GM23248 (cell line): ENCODE measurements around the gene CFB. TPM values are rescaled to one million over a fixed set of nuclear protein-coding genes. Genes with fewer than 3 reads are reported as not detected.
"Not testable (repeated sequence)": the region's sequence is repeated elsewhere in the genome, so short reads cannot be mapped to it uniquely, and the experiment has no call there.

Experiments used
- DNase-seq: peaks from one replicate; pipeline ENCODE4 v3.0.0-alpha.2; 2015
- H2AFZ ChIP-seq: fragments of 200-600 bp; sonication (generic); 2 replicates; pipeline ENCODE4 v1.6.1; 2016; ENCODE audit warnings: antibody characterized with exemption
- H3F3A ChIP-seq: fragments of 200-600 bp; sonication (generic); 2 replicates; pipeline ENCODE4 v1.6.1; 2016; ENCODE audit warnings: mild to moderate bottlenecking, antibody characterized with exemption, mixed run types; ENCODE audit not compliant: insufficient read depth
- H3K27ac ChIP-seq: fragments of 200-600 bp; sonication (generic); 2 replicates; pipeline ENCODE4 v1.5.1; 2016; ENCODE audit warnings: mild to moderate bottlenecking
- H3K27me3 ChIP-seq: fragments of 200-600 bp; sonication (generic); replicated peaks from 2 replicates; pipeline ENCODE4 v1.6.1; 2016; ENCODE audit warnings: mild to moderate bottlenecking; ENCODE audit not compliant: insufficient read depth
- H3K36me3 ChIP-seq: fragments of 200-600 bp; sonication (generic); 2 replicates; pipeline ENCODE4 v1.6.1; 2016; ENCODE audit warnings: low read depth, mild to moderate bottlenecking
- H3K4me1 ChIP-seq: fragments of 200-600 bp; sonication (generic); 2 replicates; pipeline ENCODE4 v1.6.1; 2016; ENCODE audit warnings: mild to moderate bottlenecking; ENCODE audit not compliant: insufficient read depth
- H3K4me2 ChIP-seq: fragments of 200-600 bp; sonication (generic); one replicate; pipeline ENCODE4 v1.6.1; 2016; ENCODE audit warnings: mild to moderate bottlenecking; ENCODE audit not compliant: unreplicated experiment
- H3K4me3 ChIP-seq: fragments of 200-600 bp; sonication (generic); 2 replicates; pipeline ENCODE4 v1.5.1; 2016; ENCODE audit warnings: mild to moderate bottlenecking
- H3K79me2 ChIP-seq: fragments of 200-600 bp; sonication (generic); 2 replicates; pipeline ENCODE4 v1.6.1; 2016; ENCODE audit warnings: mild to moderate bottlenecking; ENCODE audit not compliant: insufficient read depth
- H3K9ac ChIP-seq: fragments of 200-600 bp; sonication (generic); 2 replicates; pipeline ENCODE4 v1.6.1; 2016; ENCODE audit warnings: mild to moderate bottlenecking
- H3K9me2 ChIP-seq: fragments of 200-600 bp; sonication (generic); 2 replicates; pipeline ENCODE4 v1.6.1; 2016; ENCODE audit warnings: mixed run types, mild to moderate bottlenecking, moderate library complexity; ENCODE audit not compliant: insufficient read depth
- H3K9me3 ChIP-seq: fragments of 200-600 bp; sonication (generic); one replicate; pipeline ENCODE4 v1.6.1; 2017; ENCODE audit warnings: low read depth
- H4K20me1 ChIP-seq: fragments of 200-600 bp; sonication (generic); 2 replicates; pipeline ENCODE4 v1.6.0; 2016; ENCODE audit not compliant: insufficient read depth
- WGBS, 2 experiments: methylation state at CpG; one replicate each; pipeline ENCODE4 v1.1.6; 2015 to 2017; ENCODE audit warnings: low lambda C conversion rate in 2 of 2, low coverage in 1 of 2; ENCODE audit errors: missing lambda C conversion rate in 2 of 2; 5-methylcytosine and 5-hydroxymethylcytosine counted together
- in situ Hi-C: fragments of 300-500 bp; cut with MboI; formaldehyde crosslinking; loops from 2 replicates; pipeline ENCODE4 v1.15.0; 2020
- microRNA counts: library from miRNA; unstranded; fragments of <30 nt; microRNA quantifications from one replicate; lab custom pipeline; 2016
- microRNA-seq: library from miRNA; unstranded; fragments of <30 nt; microRNA quantifications from one replicate; pipeline ENCODE4, GENCODE V29; 2016; ENCODE audit warnings: borderline number of aligned reads
- polyA plus RNA-seq: library from polyadenylated mRNA; unstranded; fragments of >200 nt; fragmentation: Nextera tagmentation; extraction: Ambion mirVana; gene quantifications from 2 replicates; pipeline ENCODE4 v1.2.1, GENCODE V29; 2016
- small RNA-seq: library from RNA; depleted of rRNA; stranded (forward); fragments of <200 nt; gene quantifications from one replicate; pipeline ENCODE3, GENCODE V24; 2014; ENCODE audit warnings: low read depth, low replicate concordance
- total RNA-seq: library from RNA; depleted of rRNA; stranded (reverse); fragments of >200 nt; shearing (Covaris generic); gene quantifications from 2 replicates; pipeline ENCODE4 v1.2.3, GENCODE V29; 2014; rRNA removed

The CFB gene
- total and polyA plus RNA-seq, 2 experiments from 2014 or later, result 3.9 to 4.4 TPM

DNA sequence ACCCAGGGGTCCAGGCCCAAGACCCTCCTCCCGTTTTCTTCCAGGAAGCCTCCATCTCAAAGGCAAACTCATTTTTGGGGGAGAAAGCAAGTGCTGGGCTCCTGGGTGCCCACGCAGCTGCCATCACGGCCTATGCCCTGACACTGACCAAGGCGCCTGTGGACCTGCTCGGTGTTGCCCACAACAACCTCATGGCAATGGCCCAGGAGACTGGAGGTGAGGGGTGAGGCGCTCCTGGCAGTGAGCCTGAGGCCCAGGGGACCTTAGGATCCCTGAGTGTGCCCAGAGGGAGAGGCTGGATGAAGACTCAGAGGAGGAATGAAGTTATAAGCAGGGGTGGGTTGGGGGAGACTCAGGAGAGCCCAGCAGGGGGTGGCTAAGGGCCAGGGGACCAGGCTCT lies 50.5 kb downstream of the CFB start:
- in situ Hi-C loops, H3K9ac ChIP-seq: not testable (repeated sequence)

More for the DNA sequence above, 50.5 kb downstream of the CFB start:
- not testable (repeated sequence) for H3K27ac ChIP-seq, H3K27me3 ChIP-seq, H3K4me3 ChIP-seq, H3K9me3 ChIP-seq, H3F3A ChIP-seq, H3K79me2 ChIP-seq, H3K9me2 ChIP-seq, H4K20me1 ChIP-seq, H3K4me1 ChIP-seq, H2AFZ ChIP-seq, DNase-seq, H3K4me2 ChIP-seq, H3K36me3 ChIP-seq
- 71 to 77% methylated on average over 6 of the region's 6 CpGs for WGBS, 2 experiments

MicroRNAs within 50 kb of the gene (microRNA counts, 767-probe panel; counts per million panel counts)
- 447 counts per million, percentile 86 among the panel's probes with 10 or more counts for microRNA hsa-miR-1236 (lab: Ali Mortazavi, UCI)

Small RNA genes within 50 kb of the gene (microRNA-seq; reads per million reads assigned to microRNA genes)
- gene MIR1236, result not detected

Small RNA genes within 50 kb of the gene (small RNA-seq; reads per million reads assigned to genes)
- gene AL645922.1, result not detected

Other genes starting within 250 kb of the CFB start
Only the 30 nearest of the 37 such genes appear.
- gene LY6G6C, start 224.3 kb upstream of the CFB start, total RNA-seq, result not detected in 2 replicates
- not detected in 2 replicates for gene LY6G6C, start 224.3 kb upstream of the CFB start, polyA plus RNA-seq
- not detected in 2 replicates for gene MPIG6B, start 222.7 kb upstream of the CFB start, total RNA-seq
- not detected in 2 replicates for gene MPIG6B, start 222.7 kb upstream of the CFB start, polyA plus RNA-seq
- gene DDAH2, start 216.8 kb upstream of the CFB start, total RNA-seq, result 76.6 and 93.3 TPM in 2 replicates
- gene DDAH2, start 216.8 kb upstream of the CFB start, polyA plus RNA-seq, result 77.7 and 90.2 TPM in 2 replicates
- gene CLIC1, start 209.6 kb upstream of the CFB start, total RNA-seq, result 447 and 576 TPM in 2 replicates
- gene CLIC1, start 209.6 kb upstream of the CFB start, polyA plus RNA-seq, result 784 and 791 TPM in 2 replicates
- gene MSH5, start 206.1 kb upstream of the CFB start, total RNA-seq, result 4.3 and 7.1 TPM in 2 replicates
- gene MSH5, start 206.1 kb upstream of the CFB start, polyA plus RNA-seq, result 2.0 and 2.9 TPM in 2 replicates
- gene SAPCD1, start 183.4 kb upstream of the CFB start, total RNA-seq, result 2.5 TPM in 1 of 2 replicates, not detected in the other
- gene SAPCD1, start 183.4 kb upstream of the CFB start, polyA plus RNA-seq, result 0.85 and 1.3 TPM in 2 replicates
- gene VWA7, start 168.8 kb upstream of the CFB start, total RNA-seq, result 0.54 TPM in 1 of 2 replicates, not detected in the other
- gene VWA7, start 168.8 kb upstream of the CFB start, polyA plus RNA-seq, result 0.37 and 0.56 TPM in 2 replicates
- gene VARS1, start 150.3 kb upstream of the CFB start, total RNA-seq, result 47.6 and 66.4 TPM in 2 replicates
- gene VARS1, start 150.3 kb upstream of the CFB start, polyA plus RNA-seq, result 39.1 and 39.8 TPM in 2 replicates
- gene LSM2, start 139.1 kb upstream of the CFB start, total RNA-seq, result 32.5 and 40.3 TPM in 2 replicates
- 48.4 and 52.3 TPM in 2 replicates for gene LSM2, start 139.1 kb upstream of the CFB start, polyA plus RNA-seq
- gene HSPA1L, start 130.8 kb upstream of the CFB start, total RNA-seq, result 1.3 and 1.7 TPM in 2 replicates
- gene HSPA1L, start 130.8 kb upstream of the CFB start, polyA plus RNA-seq, result 0.85 and 0.91 TPM in 2 replicates
- 86.1 and 107 TPM in 2 replicates for gene HSPA1A, start 130.6 kb upstream of the CFB start, total RNA-seq
- 67.5 and 76.3 TPM in 2 replicates for gene HSPA1A, start 130.6 kb upstream of the CFB start, polyA plus RNA-seq
- gene HSPA1B, start 118.4 kb upstream of the CFB start, total RNA-seq, result 104 and 124 TPM in 2 replicates
- 58.0 and 61.3 TPM in 2 replicates for gene HSPA1B, start 118.4 kb upstream of the CFB start, polyA plus RNA-seq
- gene NEU1, start 83.3 kb upstream of the CFB start, total RNA-seq, result 38.3 and 40.2 TPM in 2 replicates
- 27.8 TPM in 2 replicates for gene NEU1, start 83.3 kb upstream of the CFB start, polyA plus RNA-seq
- gene SLC44A4, start 67.1 kb upstream of the CFB start, total RNA-seq, result not detected in 2 replicates
- not detected in 2 replicates for gene SLC44A4, start 67.1 kb upstream of the CFB start, polyA plus RNA-seq
- gene EHMT2, start 48.4 kb upstream of the CFB start, total RNA-seq, result 40.2 and 41.5 TPM in 2 replicates
- 26.5 and 27.5 TPM in 2 replicates for gene EHMT2, start 48.4 kb upstream of the CFB start, polyA plus RNA-seq
- 2.0 and 6.1 TPM in 2 replicates for gene ZBTB12, start 44.0 kb upstream of the CFB start, total RNA-seq
- not detected in 2 replicates for gene ZBTB12, start 44.0 kb upstream of the CFB start, polyA plus RNA-seq
- gene C2, start 18.4 kb upstream of the CFB start, total RNA-seq, result 1.3 and 2.1 TPM in 2 replicates
- 1.4 and 2.3 TPM in 2 replicates for gene C2, start 18.4 kb upstream of the CFB start, polyA plus RNA-seq
- 62.9 and 77.9 TPM in 2 replicates for gene NELFE, start 12.9 kb downstream of the CFB start, total RNA-seq
- gene NELFE, start 12.9 kb downstream of the CFB start, polyA plus RNA-seq, result 108 and 114 TPM in 2 replicates
- 54.9 and 65.4 TPM in 2 replicates for gene SKIC2, start 13.1 kb downstream of the CFB start, total RNA-seq
- 46.9 and 47.7 TPM in 2 replicates for gene SKIC2, start 13.1 kb downstream of the CFB start, polyA plus RNA-seq
- 24.2 and 31.0 TPM in 2 replicates for gene DXO, start 26.0 kb downstream of the CFB start, total RNA-seq
- gene DXO, start 26.0 kb downstream of the CFB start, polyA plus RNA-seq, result 23.3 and 26.6 TPM in 2 replicates
- 4.8 and 5.3 TPM in 2 replicates for gene C4A, start 36.0 kb downstream of the CFB start, total RNA-seq
- 1.3 and 2.4 TPM in 2 replicates for gene C4A, start 36.0 kb downstream of the CFB start, polyA plus RNA-seq
- 4.5 and 6.4 TPM in 2 replicates for gene C4B, start 68.7 kb downstream of the CFB start, total RNA-seq
- 1.1 and 2.6 TPM in 2 replicates for gene C4B, start 68.7 kb downstream of the CFB start, polyA plus RNA-seq
- gene CYP21A2, start 92.3 kb downstream of the CFB start, total RNA-seq, result not detected in 2 replicates
- not detected in 2 replicates for gene CYP21A2, start 92.3 kb downstream of the CFB start, polyA plus RNA-seq
- 23.5 and 23.8 TPM in 2 replicates for gene TNXB, start 163.2 kb downstream of the CFB start, total RNA-seq
- gene TNXB, start 163.2 kb downstream of the CFB start, polyA plus RNA-seq, result 5.2 TPM in 2 replicates
- 33.3 and 37.3 TPM in 2 replicates for gene ATF6B, start 182.2 kb downstream of the CFB start, total RNA-seq
- 51.7 and 54.1 TPM in 2 replicates for gene ATF6B, start 182.2 kb downstream of the CFB start, polyA plus RNA-seq
- gene FKBPL, start 184.2 kb downstream of the CFB start, total RNA-seq, result 2.9 and 5.3 TPM in 2 replicates
- gene FKBPL, start 184.2 kb downstream of the CFB start, polyA plus RNA-seq, result 6.2 and 6.9 TPM in 2 replicates
- gene PRRT1, start 205.8 kb downstream of the CFB start, total RNA-seq, result 1.2 TPM in 1 of 2 replicates, not detected in the other
- 2.1 and 2.2 TPM in 2 replicates for gene PRRT1, start 205.8 kb downstream of the CFB start, polyA plus RNA-seq
- 12.8 and 16.2 TPM in 2 replicates for gene PPT2, start 208.0 kb downstream of the CFB start, total RNA-seq
- 10.3 and 14.3 TPM in 2 replicates for gene PPT2, start 208.0 kb downstream of the CFB start, polyA plus RNA-seq
- gene EGFL8, start 218.5 kb downstream of the CFB start, total RNA-seq, result 2.2 and 6.2 TPM in 2 replicates
- gene EGFL8, start 218.5 kb downstream of the CFB start, polyA plus RNA-seq, result 2.6 and 3.8 TPM in 2 replicates
- gene AGPAT1, start 230.0 kb downstream of the CFB start, total RNA-seq, result 57.2 and 71.2 TPM in 2 replicates
- 36.9 and 39.7 TPM in 2 replicates for gene AGPAT1, start 230.0 kb downstream of the CFB start, polyA plus RNA-seq